ENCODE results near the gene COPE.

COPE gene

DNA sequence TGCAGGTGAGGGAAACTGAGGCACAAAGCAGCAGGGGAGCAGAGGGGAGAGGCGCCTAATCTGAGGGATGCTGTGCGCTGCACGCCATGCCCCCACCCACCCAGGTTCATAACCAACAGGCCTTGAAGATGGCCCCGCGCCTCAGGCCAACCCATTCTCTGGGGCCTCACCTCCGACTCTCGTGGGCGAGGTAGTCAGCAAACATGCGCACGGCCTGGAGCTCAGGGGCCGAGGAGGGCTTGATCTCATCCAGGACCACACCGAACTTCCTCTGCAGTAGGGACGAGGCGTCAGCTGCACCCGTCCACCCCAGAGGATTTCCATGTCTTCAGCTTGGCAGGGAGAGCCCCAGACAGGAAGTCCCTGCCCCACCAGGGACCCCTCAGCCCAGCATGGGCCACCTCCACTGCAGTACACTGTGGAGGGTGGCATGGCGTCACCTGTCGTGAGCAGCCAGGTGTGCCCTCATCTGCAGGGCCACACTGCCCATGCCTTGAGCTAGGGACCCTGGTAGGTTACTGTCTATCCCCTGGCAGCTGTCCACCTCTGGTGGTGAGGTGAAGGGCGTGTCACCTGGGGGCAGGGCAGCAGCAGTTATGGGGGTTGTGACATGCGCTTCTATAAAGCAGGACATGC, 8.3 kb downstream of the COPE start:
- Histone ChIP-seq H4K20me1 (ENCODE audit: insufficient read depth, low read length) (peaks cover 17% of the 10 kb centered on the region; the same call in 1 of the 2 replicates), H3K4me1 (ENCODE audit: low read length) (no peaks in the 10 kb centered on the region), H3K4me2 (ENCODE audit: low read length) (no peak overlapping the region), H3K27me3 (ENCODE audit: low read depth, low read length) (no peaks in the 10 kb centered on the region), H2AFZ (ENCODE audit: low read depth, low read length) (no peak overlapping the region), H3K79me2 (ENCODE audit: low read length) (peaks cover 32% of the 10 kb centered on the region), H3K27ac (ENCODE audit: low read length) (no peak overlapping the region), H3K36me3 (replicated peaks; ENCODE audit: low read depth, low read length) (peaks cover 48% of the 10 kb centered on the region), H3K4me3 (ENCODE audit: low read length) (no peak overlapping the region), H3K9me3 (ENCODE audit: insufficient read depth, low read length) (no peaks in the 10 kb centered on the region), H3K9ac (ENCODE audit: low read length) (no peak overlapping the region)
- TF ChIP-seq, protein P1, sequence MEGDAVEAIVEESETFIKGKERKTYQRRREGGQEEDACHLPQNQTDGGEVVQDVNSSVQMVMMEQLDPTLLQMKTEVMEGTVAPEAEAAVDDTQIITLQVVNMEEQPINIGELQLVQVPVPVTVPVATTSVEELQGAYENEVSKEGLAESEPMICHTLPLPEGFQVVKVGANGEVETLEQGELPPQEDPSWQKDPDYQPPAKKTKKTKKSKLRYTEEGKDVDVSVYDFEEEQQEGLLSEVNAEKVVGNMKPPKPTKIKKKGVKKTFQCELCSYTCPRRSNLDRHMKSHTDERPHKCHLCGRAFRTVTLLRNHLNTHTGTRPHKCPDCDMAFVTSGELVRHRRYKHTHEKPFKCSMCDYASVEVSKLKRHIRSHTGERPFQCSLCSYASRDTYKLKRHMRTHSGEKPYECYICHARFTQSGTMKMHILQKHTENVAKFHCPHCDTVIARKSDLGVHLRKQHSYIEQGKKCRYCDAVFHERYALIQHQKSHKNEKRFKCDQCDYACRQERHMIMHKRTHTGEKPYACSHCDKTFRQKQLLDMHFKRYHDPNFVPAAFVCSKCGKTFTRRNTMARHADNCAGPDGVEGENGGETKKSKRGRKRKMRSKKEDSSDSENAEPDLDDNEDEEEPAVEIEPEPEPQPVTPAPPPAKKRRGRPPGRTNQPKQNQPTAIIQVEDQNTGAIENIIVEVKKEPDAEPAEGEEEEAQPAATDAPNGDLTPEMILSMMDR (IDR thresholded peaks at IDR 0.05; ENCODE audit: low read depth, low read length) = no peak
- TF ChIP-seq EZH2phosphoT487 (IDR thresholded peaks at IDR 0.05; ENCODE audit: low read depth) = no peak

DNA sequence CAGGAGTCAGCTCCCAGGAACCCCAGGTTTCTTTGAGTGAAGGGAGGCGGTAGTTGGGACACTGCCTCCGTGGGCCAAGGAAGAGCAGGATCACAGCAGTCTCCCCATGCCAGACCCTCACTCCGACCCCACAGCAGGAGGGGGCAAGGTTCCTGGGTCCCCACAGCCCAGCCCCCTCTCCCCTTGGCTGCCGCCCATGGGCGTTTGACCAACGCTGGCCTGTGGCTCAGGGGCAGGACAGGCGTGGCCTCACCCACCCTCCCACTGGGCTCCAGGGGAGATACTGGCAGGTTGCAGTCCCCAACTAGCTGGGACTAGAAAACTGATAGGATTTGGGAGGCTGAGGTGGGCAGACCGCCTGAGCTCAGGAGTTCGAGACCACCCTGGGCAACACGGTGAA, 9.2 kb downstream of the COPE start:
- Histone ChIP-seq H4K20me1 (ENCODE audit: insufficient read depth, low read length) (peaks cover 12% of the 10 kb centered on the region; the same call in 1 of the 2 replicates), H3K27me3 (ENCODE audit: low read depth, low read length) (no peaks in the 10 kb centered on the region), H3K4me1 (ENCODE audit: low read length) (no peaks in the 10 kb centered on the region), H3K9ac (ENCODE audit: low read length) (no peak overlapping the region), H3K4me2 (ENCODE audit: low read length) (no peak overlapping the region), H3K4me3 (ENCODE audit: low read length) (no peak overlapping the region), H3K79me2 (ENCODE audit: low read length) (peaks cover 23% of the 10 kb centered on the region), H3K36me3 (replicated peaks; ENCODE audit: low read depth, low read length) (peaks cover 40% of the 10 kb centered on the region), H2AFZ (ENCODE audit: low read depth, low read length) (no peak overlapping the region), H3K9me3 (ENCODE audit: insufficient read depth, low read length) (no peaks in the 10 kb centered on the region), H3K27ac (ENCODE audit: low read length) (no peak overlapping the region)
- TF ChIP-seq, protein P1 (IDR thresholded peaks at IDR 0.05; ENCODE audit: low read depth, low read length) = no peak
- TF ChIP-seq EZH2phosphoT487 (IDR thresholded peaks at IDR 0.05; ENCODE audit: low read depth) = no peak

GRCh38 chr19:18908917-18909619, 10.1 kb downstream of the COPE start:
- H4K20me1 ChIP-seq (ENCODE audit: insufficient read depth, low read length) = peaks cover 11% of the 10 kb centered on the region; the same call in 1 of the 2 replicates
- peaks cover 37% of the 10 kb centered on the region for H3K36me3 ChIP-seq (replicated peaks; ENCODE audit: low read depth, low read length)
- H2AFZ ChIP-seq (ENCODE audit: low read depth, low read length) = no peak overlapping the region
- H3K27me3 ChIP-seq (ENCODE audit: low read depth, low read length) = no peaks in the 10 kb centered on the region
- H3K4me2 ChIP-seq (ENCODE audit: low read length) = no peak overlapping the region
- peaks cover 15% of the 10 kb centered on the region for H3K79me2 ChIP-seq (ENCODE audit: low read length)
- H3K27ac ChIP-seq (ENCODE audit: low read length) = no peak overlapping the region
- no peaks in the 10 kb centered on the region for H3K4me1 ChIP-seq (ENCODE audit: low read length)
- H3K9ac ChIP-seq (ENCODE audit: low read length) = no peak overlapping the region
- TF ChIP-seq, protein P1 (IDR thresholded peaks at IDR 0.05; ENCODE audit: low read depth, low read length) = no peak
- no peak for TF ChIP-seq EZH2phosphoT487 (IDR thresholded peaks at IDR 0.05; ENCODE audit: low read depth)
- no peaks in the 10 kb centered on the region for H3K9me3 ChIP-seq (ENCODE audit: insufficient read depth, low read length)
- H3K4me3 ChIP-seq (ENCODE audit: low read length) = no peak overlapping the region

Measured in OCI-LY3 (cell line).